PC-9 (cell line): ENCODE results near the gene GRM1. TPM values are rescaled to one million over a fixed set of nuclear protein-coding genes. Genes with fewer than 3 reads are reported as not detected.

Experiments
- BruUV-seq: library from RNA; stranded (reverse); fragments of 400-500 nt; replicated peaks from 2 replicates; lab custom pipeline; 2021; lab: Mats Ljungman, UMichigan
- CTCF ChIA-PET: fragments of 300-600 bp; sonication (Branson Sonifier 250); formaldehyde crosslinking; loops from one replicate; lab custom pipeline; 2022; ENCODE audit warnings: antibody characterized with exemption; lab: Charles Lee
- POLR2A ChIA-PET: fragments of 300-600 bp; sonication (Branson Sonifier 250); formaldehyde crosslinking; loops from one replicate; lab custom pipeline; 2022; ENCODE audit warnings: antibody characterized with exemption; ENCODE audit not compliant: unreplicated experiment; lab: Charles Lee
- DNase-seq, 2 experiments: peaks; one replicate each; pipeline versions ENCODE4 v3.0.0 to v3.0.0-alpha.2; 2015 to 2022; ENCODE audit warnings: mixed read lengths in 1 of 2
- H2AFZ ChIP-seq: fragments of 200-600 bp; sonication (generic); 2 replicates; pipeline ENCODE4 v1.8.1; 2017; ENCODE audit warnings: antibody characterized with exemption
- H3F3A ChIP-seq: fragments of 200-600 bp; sonication (generic); 2 replicates; pipeline ENCODE4 v1.8.1; 2017; ENCODE audit warnings: antibody characterized with exemption, mild to moderate bottlenecking, low read depth; ENCODE audit not compliant: insufficient read depth
- H3K27ac ChIP-seq: fragments of 200-600 bp; sonication (generic); 2 replicates; pipeline ENCODE4 v1.6.1; 2016; ENCODE audit warnings: mixed run types
- H3K27me3 ChIP-seq: fragments of 200-600 bp; sonication (generic); 2 replicates; pipeline ENCODE4 v1.6.1; 2016; ENCODE audit warnings: low read depth, mixed run types; ENCODE audit not compliant: insufficient read depth
- H3K36me3 ChIP-seq: fragments of 200-600 bp; sonication (generic); 2 replicates; pipeline ENCODE4 v1.6.1; 2016; ENCODE audit warnings: low read depth, mixed run types
- H3K4me1 ChIP-seq: fragments of 200-600 bp; sonication (generic); replicated peaks from 2 replicates; pipeline ENCODE4 v1.6.1; 2016; ENCODE audit warnings: mixed run types; ENCODE audit not compliant: insufficient read depth
- H3K4me2 ChIP-seq: fragments of 200-600 bp; sonication (generic); 2 replicates; pipeline ENCODE4 v1.6.1; 2017; ENCODE audit warnings: mixed run types
- H3K4me3 ChIP-seq: fragments of 200-600 bp; sonication (generic); 2 replicates; pipeline ENCODE4 v1.6.1; 2016; ENCODE audit warnings: mixed run types
- H3K79me2 ChIP-seq: fragments of 200-600 bp; sonication (generic); 2 replicates; pipeline ENCODE4 v1.6.1; 2017; ENCODE audit warnings: low read depth, mixed run types
- H3K9me2 ChIP-seq: fragments of 200-600 bp; sonication (generic); 2 replicates; pipeline ENCODE4 v1.8.1; 2017; ENCODE audit warnings: mild to moderate bottlenecking; ENCODE audit not compliant: insufficient read depth
- H3K9me3 ChIP-seq: fragments of 200-600 bp; sonication (generic); 2 replicates; pipeline ENCODE4 v1.8.1; 2016; ENCODE audit warnings: low read depth; ENCODE audit not compliant: insufficient read depth
- H4K20me1 ChIP-seq: fragments of 200-600 bp; sonication (generic); 2 replicates; pipeline ENCODE4 v1.8.1; 2017; ENCODE audit not compliant: insufficient read depth
- EZH2 ChIP-seq: fragments of 200-600 bp; sonication (generic); IDR thresholded peaks from 2 replicates; pipeline ENCODE4 v1.8.0; 2017; ENCODE audit warnings: antibody characterized with exemption, low read depth
- intact Hi-C: fragments of 100-400 bp; cut with micrococcal nuclease; formaldehyde crosslinking; loops from one replicate; pipeline ENCODE4 v1.10.0; 2022; ENCODE audit not compliant: unreplicated experiment
- total RNA-seq: library from RNA; stranded (reverse); gene quantifications from 2 replicates; pipeline ENCODE4 v1.2.3, GENCODE V29; 2021
- TF ChIP-seq, protein P1 (sequence below): fragments of 200-600 bp; sonication (generic); conservative IDR thresholded peaks from 2 replicates; pipeline ENCODE4 v1.6.1; 2017; ENCODE audit warnings: mixed run types, antibody characterized with exemption, mild to moderate bottlenecking, moderate library complexity

The GRM1 gene
- total RNA-seq, 1 experiment from 2014 or later, result 0.26 TPM

- Histone ChIP-seq H3K9me2 (no peaks in the 10 kb centered on the region), H3K9me3 (no peaks in the 10 kb centered on the region), H2AFZ (no peak overlapping the region), H3K27ac (no peak overlapping the region), H3K36me3 (no peaks in the 10 kb centered on the region), H3K4me1 (no peaks in the 10 kb centered on the region), H4K20me1 (no peaks in the 10 kb centered on the region), H3K27me3 (no peaks in the 10 kb centered on the region), H3K4me3 (no peak overlapping the region), H3F3A (no peaks in the 10 kb centered on the region), H3K79me2 (no peaks in the 10 kb centered on the region), H3K4me2 (no peak overlapping the region)
- no peak for DNase-seq
- intact Hi-C loops, result no loop called here
- ChIA-PET POLR2A (no interaction called here), CTCF (no interaction called here)
- BruUV-seq, result no TSS peak
- TF ChIP-seq, protein P1, sequence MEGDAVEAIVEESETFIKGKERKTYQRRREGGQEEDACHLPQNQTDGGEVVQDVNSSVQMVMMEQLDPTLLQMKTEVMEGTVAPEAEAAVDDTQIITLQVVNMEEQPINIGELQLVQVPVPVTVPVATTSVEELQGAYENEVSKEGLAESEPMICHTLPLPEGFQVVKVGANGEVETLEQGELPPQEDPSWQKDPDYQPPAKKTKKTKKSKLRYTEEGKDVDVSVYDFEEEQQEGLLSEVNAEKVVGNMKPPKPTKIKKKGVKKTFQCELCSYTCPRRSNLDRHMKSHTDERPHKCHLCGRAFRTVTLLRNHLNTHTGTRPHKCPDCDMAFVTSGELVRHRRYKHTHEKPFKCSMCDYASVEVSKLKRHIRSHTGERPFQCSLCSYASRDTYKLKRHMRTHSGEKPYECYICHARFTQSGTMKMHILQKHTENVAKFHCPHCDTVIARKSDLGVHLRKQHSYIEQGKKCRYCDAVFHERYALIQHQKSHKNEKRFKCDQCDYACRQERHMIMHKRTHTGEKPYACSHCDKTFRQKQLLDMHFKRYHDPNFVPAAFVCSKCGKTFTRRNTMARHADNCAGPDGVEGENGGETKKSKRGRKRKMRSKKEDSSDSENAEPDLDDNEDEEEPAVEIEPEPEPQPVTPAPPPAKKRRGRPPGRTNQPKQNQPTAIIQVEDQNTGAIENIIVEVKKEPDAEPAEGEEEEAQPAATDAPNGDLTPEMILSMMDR, result no peak
- no peak for TF ChIP-seq EZH2
Measured at GRCh38 chr6:146420255-146420654, 391.4 kb downstream of the GRM1 start.

- no peaks in the 10 kb centered on the region for H3K4me1 ChIP-seq
- CTCF ChIA-PET, result no interaction called here
- no peak for TF ChIP-seq EZH2
- TF ChIP-seq, protein P1, result no peak
Measured at GRCh38 chr6:146422789-146423375, 394.0 kb downstream of the GRM1 start.

DNA sequence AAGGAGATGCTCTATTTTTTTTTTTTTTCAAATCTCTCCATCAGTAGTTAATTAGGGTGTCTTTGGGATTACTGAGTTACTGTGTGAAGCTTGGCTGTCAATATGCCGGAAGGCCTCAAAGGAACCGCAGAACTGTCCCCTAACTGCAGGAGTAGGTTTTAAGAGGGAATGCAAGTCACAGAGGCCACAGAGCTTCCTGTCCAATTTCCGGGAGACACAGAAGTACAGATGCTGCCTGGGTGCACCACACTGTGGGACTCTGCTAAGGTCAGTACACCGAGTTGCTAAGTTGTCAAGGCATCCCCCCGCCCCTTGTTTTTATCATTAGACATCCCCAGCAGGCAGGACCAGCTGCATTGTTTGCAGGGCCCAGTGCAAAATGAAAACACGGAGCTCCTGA is 394.6 kb downstream of the GRM1 start:
- ChIA-PET POLR2A (no interaction called here), CTCF (no interaction called here)
- Histone ChIP-seq H3K79me2 (no peaks in the 10 kb centered on the region), H3K9me2 (no peaks in the 10 kb centered on the region), H2AFZ (no peak overlapping the region; the same call in 1 of the 2 replicates), H3K4me2 (no peak overlapping the region), H3K4me3 (no peak overlapping the region), H4K20me1 (no peaks in the 10 kb centered on the region), H3K36me3 (no peaks in the 10 kb centered on the region), H3K4me1 (no peaks in the 10 kb centered on the region), H3K9me3 (no peaks in the 10 kb centered on the region), H3K27me3 (no peaks in the 10 kb centered on the region), H3K27ac (no peak overlapping the region), H3F3A (no peaks in the 10 kb centered on the region)
- BruUV-seq, result no TSS peak
- DNase-seq, result no peak
- intact Hi-C loops, result no loop called here
- TF ChIP-seq, protein P1, result no peak

More at GRCh38 chr6:146422789-146423375, 394.0 kb downstream of the GRM1 start:
- H3K79me2 ChIP-seq, result no peaks in the 10 kb centered on the region
- H3F3A ChIP-seq, result no peaks in the 10 kb centered on the region
- no peaks in the 10 kb centered on the region for H3K36me3 ChIP-seq
- DNase-seq, result no peak
- no peak overlapping the region for H3K4me3 ChIP-seq
- no peaks in the 10 kb centered on the region for H3K9me2 ChIP-seq
- no peak overlapping the region for H3K27ac ChIP-seq
- POLR2A ChIA-PET, result no interaction called here
- H3K9me3 ChIP-seq, result no peaks in the 10 kb centered on the region
- no peaks in the 10 kb centered on the region for H4K20me1 ChIP-seq
- no peak overlapping the region for H3K4me2 ChIP-seq
- intact Hi-C loops, result no loop called here
- H2AFZ ChIP-seq, result no peak overlapping the region
- no peaks in the 10 kb centered on the region for H3K27me3 ChIP-seq
- BruUV-seq, result no TSS peak
